GM18858 (cell line): ENCODE measurements around the gene ZCCHC8.
"Not testable (repeated sequence)": the region's sequence is repeated elsewhere in the genome, so short reads cannot be mapped to it uniquely, and the experiment has no call there.

Source experiments
- ATAC-seq: cut with Tn5 transposase; IDR thresholded peaks from one replicate; pipeline ENCODE4 v1.9.1; 2021; ENCODE audit not compliant: unreplicated experiment

The ZCCHC8 gene

GRCh38 chr12:122473543-122474323 is 27.0 kb downstream of the ZCCHC8 start:
- no peak for ATAC-seq

- ATAC-seq: no peak
These were observed 29.2 kb downstream of the ZCCHC8 start for GRCh38 chr12:122471324-122472226.

- not testable (repeated sequence) for ATAC-seq
These were observed 30.2 kb downstream of the ZCCHC8 start for GRCh38 chr12:122470576-122470975.

- ATAC-seq: not testable (repeated sequence)
These were observed 30.9 kb downstream of the ZCCHC8 start for GRCh38 chr12:122469856-122470255.

GRCh38 chr12:122467983-122468382 is 32.7 kb downstream of the ZCCHC8 start:
- no peak for ATAC-seq

GRCh38 chr12:122464317-122465042 is 36.3 kb downstream of the ZCCHC8 start:
- ATAC-seq: not testable (repeated sequence)

- no peak for ATAC-seq
These were observed 40.1 kb downstream of the ZCCHC8 start for GRCh38 chr12:122460641-122461040.

- ATAC-seq: no peak
These were observed 40.7 kb downstream of the ZCCHC8 start for GRCh38 chr12:122460061-122460460.

- ATAC-seq: no peak
These were observed 41.5 kb downstream of the ZCCHC8 start for GRCh38 chr12:122459211-122459610.

- no peak for ATAC-seq
These were observed 42.4 kb downstream of the ZCCHC8 start for GRCh38 chr12:122458105-122459035.

- no peak for ATAC-seq
These were observed 43.1 kb downstream of the ZCCHC8 start for GRCh38 chr12:122457627-122458026.

- ATAC-seq: no peak
These were observed 46.0 kb downstream of the ZCCHC8 start for GRCh38 chr12:122454739-122455138.

GRCh38 chr12:122454250-122454721 is 46.4 kb downstream of the ZCCHC8 start:
- ATAC-seq: no peak

- ATAC-seq: no peak
These were observed 47.9 kb downstream of the ZCCHC8 start for GRCh38 chr12:122452701-122453285.

- ATAC-seq: no peak
These were observed 51.4 kb downstream of the ZCCHC8 start for GRCh38 chr12:122449317-122449716.

GRCh38 chr12:122447825-122448224 is 52.9 kb downstream of the ZCCHC8 start:
- not testable (repeated sequence) for ATAC-seq

- ATAC-seq: not testable (repeated sequence)
These were observed 54.3 kb downstream of the ZCCHC8 start for GRCh38 chr12:122446390-122446789.

- not testable (repeated sequence) for ATAC-seq
These were observed 56.7 kb downstream of the ZCCHC8 start for GRCh38 chr12:122444071-122444470.

GRCh38 chr12:122438822-122439221 is 61.9 kb downstream of the ZCCHC8 start:
- ATAC-seq: not testable (repeated sequence)
